ENCODE measurements around the gene B3GNT8. TPM values are rescaled to one million over a fixed set of nuclear protein-coding genes. Genes with fewer than 3 reads are reported as not detected.

B3GNT8 gene
- total RNA-seq, 2 experiments from 2014 or later, result 0.58 to 1.2 TPM

DNA sequence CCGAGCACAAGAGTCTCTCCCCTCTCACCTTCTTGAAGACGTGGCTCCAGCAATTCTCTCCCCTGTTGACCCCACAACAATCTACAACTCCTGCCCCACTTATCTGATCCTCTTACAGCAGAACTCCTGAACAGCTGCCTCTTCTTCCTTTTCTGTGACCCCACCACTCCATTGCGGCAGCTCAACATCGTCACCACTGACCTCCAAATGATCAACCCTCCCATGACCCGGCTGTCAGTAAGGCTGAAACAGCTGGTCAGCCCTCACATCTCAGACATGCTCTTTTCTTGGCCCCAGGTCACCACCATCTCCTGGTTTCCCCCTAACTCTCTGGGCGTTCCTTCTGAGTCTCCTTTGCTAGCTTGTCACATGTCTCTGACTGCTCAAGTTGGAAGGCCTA lies 31.8 kb downstream of the B3GNT8 start:
- Histone ChIP-seq H3K9me3 (ENCODE audit: control insufficient read depth in 1 of 2, insufficient read depth in 1 of 2, low read length in 2 of 2) (no peaks in the 10 kb centered on the region), H3K4me3 (ENCODE audit: low read length) (no peak overlapping the region), H3K27me3 (ENCODE audit: control insufficient read depth in 1 of 2, insufficient read depth in 2 of 2, low read length in 2 of 2) (no peaks in the 10 kb centered on the region), H3K27ac (ENCODE audit: low read depth in 1 of 2, low read length in 2 of 2) (no peak overlapping the region), H3K36me3 (ENCODE audit: insufficient read depth, low read length) (peaks cover 29% of the 10 kb centered on the region), H3K4me1 (ENCODE audit: insufficient read depth, low read length) (peaks cover 33% of the 10 kb centered on the region)
- ATAC-seq (ENCODE audit: poor library complexity) (no peak), DNase-seq (no peak)
- Mint-ChIP-seq H3K36me3 (ENCODE audit: low read depth) (peaks cover 49% of the 10 kb centered on the region), H3K4me3 (peak overlapping the region; percentile 80), H3K4me1 (ENCODE audit: low read depth) (peaks cover 46% of the 10 kb centered on the region), H3K27ac (peak overlapping the region; percentile 65), H3K27me3 (no peaks in the 10 kb centered on the region), H3K9me3 (no peaks in the 10 kb centered on the region)
- POLR2A ChIA-PET, result no interaction called here
- CTCF ChIA-PET, result no interaction called here
- TF ChIP-seq, protein P1, sequence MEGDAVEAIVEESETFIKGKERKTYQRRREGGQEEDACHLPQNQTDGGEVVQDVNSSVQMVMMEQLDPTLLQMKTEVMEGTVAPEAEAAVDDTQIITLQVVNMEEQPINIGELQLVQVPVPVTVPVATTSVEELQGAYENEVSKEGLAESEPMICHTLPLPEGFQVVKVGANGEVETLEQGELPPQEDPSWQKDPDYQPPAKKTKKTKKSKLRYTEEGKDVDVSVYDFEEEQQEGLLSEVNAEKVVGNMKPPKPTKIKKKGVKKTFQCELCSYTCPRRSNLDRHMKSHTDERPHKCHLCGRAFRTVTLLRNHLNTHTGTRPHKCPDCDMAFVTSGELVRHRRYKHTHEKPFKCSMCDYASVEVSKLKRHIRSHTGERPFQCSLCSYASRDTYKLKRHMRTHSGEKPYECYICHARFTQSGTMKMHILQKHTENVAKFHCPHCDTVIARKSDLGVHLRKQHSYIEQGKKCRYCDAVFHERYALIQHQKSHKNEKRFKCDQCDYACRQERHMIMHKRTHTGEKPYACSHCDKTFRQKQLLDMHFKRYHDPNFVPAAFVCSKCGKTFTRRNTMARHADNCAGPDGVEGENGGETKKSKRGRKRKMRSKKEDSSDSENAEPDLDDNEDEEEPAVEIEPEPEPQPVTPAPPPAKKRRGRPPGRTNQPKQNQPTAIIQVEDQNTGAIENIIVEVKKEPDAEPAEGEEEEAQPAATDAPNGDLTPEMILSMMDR (IDR thresholded peaks at IDR 0.05), result no peak
- intact Hi-C loops (cut with DNase I, micrococcal nuclease), result loop anchor here in 1 of 2 experiments (5.0 kb wide), 1 partner anchor 167 kb away; no protein-coding TSS in a partner anchor

DNA sequence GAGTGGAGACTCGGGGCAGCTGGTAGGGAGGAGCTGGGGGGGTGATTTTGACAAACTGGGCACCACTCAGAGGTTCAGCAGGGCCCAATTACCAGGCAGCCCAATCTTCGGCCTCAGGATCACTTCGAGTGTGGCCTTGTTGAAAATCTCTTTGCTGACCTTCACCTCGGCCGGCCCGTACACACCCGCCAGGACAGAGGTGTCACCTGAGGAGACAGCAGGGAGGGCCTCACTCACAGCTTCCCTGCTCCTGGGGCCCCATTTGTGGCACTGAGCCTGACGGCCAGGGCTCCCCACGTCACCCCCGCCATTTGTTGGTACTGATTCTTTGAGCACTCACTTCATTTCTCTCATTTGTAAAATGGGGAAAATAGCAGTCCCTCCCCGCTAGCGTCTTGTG lies 34.4 kb downstream of the B3GNT8 start:
- H3K4me3 ChIP-seq (ENCODE audit: low read length), result no peak overlapping the region
- H3K4me1 Mint-ChIP-seq (ENCODE audit: low read depth), result peaks cover 27% of the 10 kb centered on the region
- H3K4me3 Mint-ChIP-seq, result no peak overlapping the region
- TF ChIP-seq, protein P1 (IDR thresholded peaks at IDR 0.05), result no peak
- peaks cover 45% of the 10 kb centered on the region for H3K36me3 ChIP-seq (ENCODE audit: insufficient read depth, low read length)
- H3K4me1 ChIP-seq (ENCODE audit: insufficient read depth, low read length), result peaks cover 21% of the 10 kb centered on the region
- H3K9me3 Mint-ChIP-seq, result no peaks in the 10 kb centered on the region
- ChIA-PET CTCF (no interaction called here), POLR2A (interaction anchor here (1.0 kb wide), 1 partner anchor 29 kb away, joined by 3 read pairs; the partner anchor contains the start of gene B9D2)
- ATAC-seq (ENCODE audit: poor library complexity), result no peak
- H3K27me3 Mint-ChIP-seq, result no peaks in the 10 kb centered on the region
- H3K9me3 ChIP-seq (ENCODE audit: control insufficient read depth in 1 of 2, insufficient read depth in 1 of 2, low read length in 2 of 2), result no peaks in the 10 kb centered on the region
- H3K36me3 Mint-ChIP-seq (ENCODE audit: low read depth), result peaks cover 63% of the 10 kb centered on the region
- no peak overlapping the region for H3K27ac Mint-ChIP-seq
- DNase-seq, result no peak
- H3K27me3 ChIP-seq (ENCODE audit: control insufficient read depth in 1 of 2, insufficient read depth in 2 of 2, low read length in 2 of 2), result no peaks in the 10 kb centered on the region
- no peak overlapping the region for H3K27ac ChIP-seq (ENCODE audit: low read depth in 1 of 2, low read length in 2 of 2)
- intact Hi-C loops (cut with DNase I, micrococcal nuclease), result no loop called here

DNA sequence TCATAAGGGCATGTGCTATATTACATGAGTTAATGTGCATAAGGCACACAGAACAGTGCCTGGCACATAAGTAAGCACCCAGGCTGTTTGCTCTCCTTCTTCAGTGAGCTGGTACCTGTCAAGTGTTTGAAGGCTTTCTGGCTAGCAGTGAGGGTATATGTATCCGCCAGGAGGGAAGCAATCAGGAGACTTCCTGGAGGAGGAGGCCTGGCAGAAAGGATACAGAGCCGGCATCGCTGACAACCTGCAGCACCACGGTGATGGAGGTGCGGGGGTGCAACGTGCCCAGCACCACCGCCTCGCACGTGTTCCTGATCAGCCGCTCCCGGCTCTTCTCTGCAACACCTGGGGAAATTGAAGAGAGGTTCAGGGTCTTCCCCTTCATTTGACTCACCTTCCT lies 35.6 kb downstream of the B3GNT8 start:
- Mint-ChIP-seq H3K27ac (no peak overlapping the region), H3K9me3 (no peaks in the 10 kb centered on the region), H3K36me3 (ENCODE audit: low read depth) (peaks cover 61% of the 10 kb centered on the region), H3K27me3 (no peaks in the 10 kb centered on the region), H3K4me3 (no peak overlapping the region), H3K4me1 (ENCODE audit: low read depth) (peaks cover 16% of the 10 kb centered on the region)
- Histone ChIP-seq H3K27ac (ENCODE audit: low read depth in 1 of 2, low read length in 2 of 2) (no peak overlapping the region), H3K4me3 (ENCODE audit: low read length) (no peak overlapping the region), H3K4me1 (ENCODE audit: insufficient read depth, low read length) (peaks cover 15% of the 10 kb centered on the region), H3K9me3 (ENCODE audit: control insufficient read depth in 1 of 2, insufficient read depth in 1 of 2, low read length in 2 of 2) (no peaks in the 10 kb centered on the region), H3K36me3 (ENCODE audit: insufficient read depth, low read length) (peaks cover 45% of the 10 kb centered on the region), H3K27me3 (ENCODE audit: control insufficient read depth in 1 of 2, insufficient read depth in 2 of 2, low read length in 2 of 2) (no peaks in the 10 kb centered on the region)
- ATAC-seq (ENCODE audit: poor library complexity) (no peak), DNase-seq (no peak)
- ChIA-PET POLR2A (no interaction called here), CTCF (no interaction called here)
- TF ChIP-seq, protein P1 (IDR thresholded peaks at IDR 0.05), result no peak
- intact Hi-C loops (cut with DNase I, micrococcal nuclease), result no loop called here

Data from CD4-positive, alpha-beta T cell (primary cell).